ENCODE measurements around the gene COL11A1.

COL11A1 gene

GRCh38 chr1:103110701-103111100 lies 2.4 kb upstream of the COL11A1 start:
- FAIRE-seq (peak; percentile 61), DNase-seq (ENCODE audit: insufficient read length, low spot score) (peak; percentile 33)
- no peak for TF ChIP-seq CTCF (IDR thresholded peaks at IDR 0.05; ENCODE audit: insufficient read depth, missing control alignments)

GRCh38 chr1:103109311-103109920 lies 1.1 kb upstream of the COL11A1 start:
- DNase-seq (ENCODE audit: insufficient read length, low spot score) (no peak), FAIRE-seq (no peak)
- no peak for TF ChIP-seq CTCF (IDR thresholded peaks at IDR 0.05; ENCODE audit: insufficient read depth, missing control alignments)

- DNase-seq (ENCODE audit: insufficient read length, low spot score): no peak
- no peak for FAIRE-seq
- TF ChIP-seq CTCF (IDR thresholded peaks at IDR 0.05; ENCODE audit: insufficient read depth, missing control alignments): no peak
Observed at GRCh38 chr1:103107741-103108375, 464 bp downstream of the COL11A1 start.

GRCh38 chr1:103106426-103107341 lies 1.6 kb downstream of the COL11A1 start:
- peak; percentile 51 for TF ChIP-seq CTCF (IDR thresholded peaks at IDR 0.05; ENCODE audit: insufficient read depth, missing control alignments)
- no peak for DNase-seq (ENCODE audit: insufficient read length, low spot score)
- no peak for FAIRE-seq

GRCh38 chr1:103101399-103101798 lies 6.9 kb downstream of the COL11A1 start:
- DNase-seq (ENCODE audit: insufficient read length, low spot score) (no peak), FAIRE-seq (no peak)
- no peak for TF ChIP-seq CTCF (IDR thresholded peaks at IDR 0.05; ENCODE audit: insufficient read depth, missing control alignments)

GRCh38 chr1:103089221-103089620 lies 19.1 kb downstream of the COL11A1 start:
- FAIRE-seq (peak; percentile 25), DNase-seq (ENCODE audit: insufficient read length, low spot score) (no peak)
- TF ChIP-seq CTCF (IDR thresholded peaks at IDR 0.05; ENCODE audit: insufficient read depth, missing control alignments): no peak
